VCaP (cell line): ENCODE data around the gene DHX57.

ENCODE experiments used
- H3K27ac ChIP-seq: fragments of 450-650 bp; 2 replicates; pipeline ENCODE4 v1.5.1; 2017
- CTCF ChIP-seq: fragments of 450-650 bp; conservative IDR thresholded peaks from 2 replicates; pipeline ENCODE4 v1.5.1; 2017; ENCODE audit warnings: mild to moderate bottlenecking, moderate library complexity

Gene DHX57

GRCh38 chr2:38783586-38783985, 92.1 kb downstream of the DHX57 start:
- peak overlapping the region; percentile 79 for H3K27ac ChIP-seq
- TF ChIP-seq CTCF: no peak

GRCh38 chr2:38778687-38779082, 97.0 kb downstream of the DHX57 start:
- H3K27ac ChIP-seq: peak overlapping the region; percentile 67
- TF ChIP-seq CTCF: 0 out of 2 replicates have a peak, but pooled peaks have one; percentile 9

GRCh38 chr2:38776531-38776930, 99.2 kb downstream of the DHX57 start:
- no peak overlapping the region for H3K27ac ChIP-seq
- no peak for TF ChIP-seq CTCF

- no peak for TF ChIP-seq CTCF
- no peak overlapping the region for H3K27ac ChIP-seq
Observed at GRCh38 chr2:38775921-38776225, 99.9 kb downstream of the DHX57 start.

- TF ChIP-seq CTCF: no peak
- H3K27ac ChIP-seq: no peak overlapping the region
Observed at GRCh38 chr2:38775097-38775920, 100.4 kb downstream of the DHX57 start.

GRCh38 chr2:38771632-38772031, 104.1 kb downstream of the DHX57 start:
- H3K27ac ChIP-seq: no peak overlapping the region
- TF ChIP-seq CTCF: no peak

GRCh38 chr2:38765551-38765950, 110.2 kb downstream of the DHX57 start:
- peak overlapping the region; percentile 81 for H3K27ac ChIP-seq
- no peak for TF ChIP-seq CTCF
